Activated CD8-positive, alpha-beta T cell treated with anti-CD3 and anti-CD28 coated beads, Interleukin-2, amount 10 ng/mL, durations not matched to agents 7 days and 5 days (primary cell): ENCODE data around the gene SHB. TPM values are rescaled to one million over a fixed set of nuclear protein-coding genes. Genes with fewer than 3 reads are reported as not detected.
"Not testable (repeated sequence)": the region's sequence is repeated elsewhere in the genome, so short reads cannot be mapped to it uniquely, and the experiment has no call there.

Experiments used
- ATAC-seq: fragments of 150-1000 bp; cut with Tn5 transposase; one replicate; pipeline ENCODE4 v1.10.0; 2021; ENCODE audit warnings: moderate library complexity
- CTCF ChIA-PET: fragments of 350-600 bp; sonication (Branson Sonifier 250); formaldehyde crosslinking; loops from one replicate; lab custom pipeline; 2021; ENCODE audit warnings: antibody characterized with exemption; lab: Charles Lee
- POLR2A ChIA-PET: fragments of 350-600 bp; sonication (Branson Sonifier 250); formaldehyde crosslinking; loops from one replicate; lab custom pipeline; 2021; ENCODE audit warnings: antibody characterized with exemption; lab: Charles Lee
- DNase-seq: peaks from one replicate; pipeline ENCODE4 v3.0.0-alpha.2; 2020
- H3K27ac Mint-ChIP-seq: one replicate; pipeline ENCODE4 v1.8.0; 2021; ENCODE audit warnings: mild to moderate bottlenecking, mixed read lengths
- H3K27me3 Mint-ChIP-seq: one replicate; pipeline ENCODE4 v1.8.0; 2021; ENCODE audit warnings: low read depth, mixed read lengths
- H3K36me3 Mint-ChIP-seq: one replicate; pipeline ENCODE4 v1.8.0; 2021; ENCODE audit warnings: low read depth, mixed read lengths
- H3K4me1 Mint-ChIP-seq: one replicate; pipeline ENCODE4 v1.8.0; 2021; ENCODE audit warnings: low read depth, mixed read lengths
- H3K4me3 Mint-ChIP-seq: one replicate; pipeline ENCODE4 v1.8.0; 2021; ENCODE audit warnings: mild to moderate bottlenecking, mixed read lengths
- H3K9me3 Mint-ChIP-seq: one replicate; pipeline ENCODE4 v1.8.0; 2022; ENCODE audit warnings: mixed read lengths; ENCODE audit not compliant: insufficient read depth
- total RNA-seq, 2 experiments: library from RNA; stranded (reverse); gene quantifications; one replicate each; pipeline ENCODE4 v1.2.3, GENCODE V29; 2021

The SHB gene
- total RNA-seq, 2 experiments from 2014 or later = 0.57 to 0.58 TPM

DNA sequence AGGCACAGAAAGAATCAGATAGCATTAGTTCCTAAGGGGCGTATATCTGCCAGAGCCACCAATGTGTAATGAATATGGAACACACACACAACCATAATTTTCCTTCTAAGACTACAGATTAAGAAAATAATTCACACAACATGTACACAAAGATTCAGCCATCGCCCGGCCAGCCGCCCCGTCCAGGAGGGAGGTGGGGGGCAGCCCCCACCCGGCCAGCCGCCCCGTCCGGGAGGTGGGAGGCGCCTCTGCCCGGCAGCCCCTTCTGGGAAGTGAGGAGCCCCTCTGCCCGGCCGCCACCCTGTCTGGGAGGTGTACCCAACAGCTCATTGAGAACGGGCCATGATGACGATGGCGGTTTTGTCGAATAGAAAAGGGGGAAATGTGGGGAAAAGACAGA lies 178.0 kb downstream of the SHB start:
- POLR2A ChIA-PET = not testable (repeated sequence)

DNA sequence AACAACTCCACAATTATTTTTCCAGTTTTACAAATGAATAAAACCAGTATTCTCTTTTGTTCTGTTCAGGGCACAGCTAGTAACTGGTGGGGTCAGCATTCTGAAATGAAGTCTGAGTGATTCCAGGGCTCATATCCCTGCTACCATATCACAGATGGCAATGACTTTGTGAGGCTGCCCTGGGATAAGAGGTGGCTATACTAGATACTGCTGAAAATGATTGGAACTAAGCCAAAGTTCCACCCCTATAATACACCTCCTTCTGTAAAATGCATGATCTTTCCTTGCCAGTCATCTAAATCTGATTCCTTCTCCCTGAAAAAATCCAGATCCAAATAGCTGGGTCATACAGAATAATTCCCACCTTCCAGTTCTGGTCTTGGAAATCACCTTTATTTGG lies 179.5 kb downstream of the SHB start:
- H3K4me1 Mint-ChIP-seq = peaks cover 6% of the 10 kb centered on the region
- DNase-seq = no peak
- ChIA-PET CTCF (interaction anchor here (1.4 kb wide), 1 partner anchor 12 kb away, joined by 3 read pairs; no protein-coding TSS in a partner anchor), POLR2A (no interaction called here)
- H3K36me3 Mint-ChIP-seq = peaks cover 58% of the 10 kb centered on the region
- H3K27ac Mint-ChIP-seq = no peak overlapping the region
- no peaks in the 10 kb centered on the region for H3K27me3 Mint-ChIP-seq
- no peak for ATAC-seq
- H3K9me3 Mint-ChIP-seq = no peaks in the 10 kb centered on the region
- H3K4me3 Mint-ChIP-seq = no peak overlapping the region

More for the DNA sequence above, 178.0 kb downstream of the SHB start:
- DNase-seq, H3K9me3 Mint-ChIP-seq, CTCF ChIA-PET, H3K4me1 Mint-ChIP-seq, ATAC-seq, H3K4me3 Mint-ChIP-seq, H3K27ac Mint-ChIP-seq, H3K27me3 Mint-ChIP-seq: not testable (repeated sequence)
- peaks cover 56% of the 10 kb centered on the region for H3K36me3 Mint-ChIP-seq

DNA sequence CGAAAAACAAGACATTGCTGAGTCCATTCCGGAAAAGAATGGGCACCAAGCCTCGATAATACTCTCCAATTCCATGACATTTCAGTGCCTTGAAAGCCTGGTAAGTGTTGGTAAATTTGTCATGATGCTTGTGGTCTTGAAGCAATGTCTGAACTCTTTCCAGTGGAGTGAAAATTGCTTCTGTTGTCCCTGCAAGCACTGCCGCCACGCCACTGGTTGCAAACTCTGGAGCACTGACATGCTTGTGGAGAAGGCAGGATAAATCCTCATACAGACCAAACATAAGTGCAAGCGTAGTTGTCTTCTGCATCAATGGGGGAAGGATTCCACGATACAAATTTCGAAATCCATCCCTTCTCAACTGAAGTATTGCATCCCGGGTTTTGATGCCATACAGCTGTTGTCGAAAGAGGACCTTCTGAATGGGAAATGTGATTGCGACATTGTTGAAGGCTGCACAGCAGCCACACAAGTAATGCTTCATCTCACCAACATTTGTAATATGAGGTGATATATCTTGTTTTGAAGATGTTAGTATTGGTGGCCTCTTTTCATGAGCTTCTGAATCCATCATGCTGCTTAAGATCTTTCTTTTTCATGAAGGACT lies 180.9 kb downstream of the SHB start:
- CTCF ChIA-PET, H3K27ac Mint-ChIP-seq: not testable (repeated sequence)

DNA sequence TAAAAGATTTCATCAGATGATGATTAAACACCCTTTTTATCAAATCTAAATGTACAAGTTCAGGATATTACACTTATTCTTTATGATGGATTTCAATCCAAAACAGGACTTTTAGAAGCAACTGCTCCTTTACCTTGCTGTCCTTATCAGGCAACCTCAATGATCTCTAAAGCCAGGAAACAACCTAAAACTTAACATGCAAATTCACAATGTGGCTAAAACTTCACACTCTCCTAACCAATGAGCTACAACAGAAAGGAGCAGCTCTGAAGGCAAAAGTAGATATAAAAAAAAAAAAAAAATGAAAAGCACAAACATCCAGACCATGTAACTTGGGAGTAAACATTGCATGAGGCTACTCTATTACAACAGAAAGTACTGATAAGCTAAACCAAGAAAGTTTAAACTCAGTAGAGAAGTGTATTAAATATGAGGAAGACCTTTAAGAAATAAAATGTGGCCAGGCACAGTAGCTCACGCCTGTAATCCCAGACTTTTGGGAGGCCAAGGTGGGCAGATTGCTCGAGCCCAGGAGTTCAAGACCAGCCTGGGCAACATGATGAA lies 188.0 kb downstream of the SHB start:
- H3K36me3 Mint-ChIP-seq = peaks cover 38% of the 10 kb centered on the region
- ChIA-PET POLR2A (interaction anchor here (0.6 kb wide), 1 partner anchor 379 kb away, joined by 3 read pairs; no protein-coding TSS in a partner anchor), CTCF (no interaction called here)
- H3K27ac Mint-ChIP-seq = no peak overlapping the region
- ATAC-seq = no peak
- H3K9me3 Mint-ChIP-seq = no peaks in the 10 kb centered on the region
- DNase-seq = no peak
- peaks cover 8% of the 10 kb centered on the region for H3K4me1 Mint-ChIP-seq
- H3K27me3 Mint-ChIP-seq = no peaks in the 10 kb centered on the region
- no peak overlapping the region for H3K4me3 Mint-ChIP-seq

More for the DNA sequence above, 180.9 kb downstream of the SHB start:
- H3K4me3 Mint-ChIP-seq, POLR2A ChIA-PET, H3K4me1 Mint-ChIP-seq, DNase-seq, H3K9me3 Mint-ChIP-seq, ATAC-seq, H3K27me3 Mint-ChIP-seq: not testable (repeated sequence)
- H3K36me3 Mint-ChIP-seq = peaks cover 47% of the 10 kb centered on the region

DNA sequence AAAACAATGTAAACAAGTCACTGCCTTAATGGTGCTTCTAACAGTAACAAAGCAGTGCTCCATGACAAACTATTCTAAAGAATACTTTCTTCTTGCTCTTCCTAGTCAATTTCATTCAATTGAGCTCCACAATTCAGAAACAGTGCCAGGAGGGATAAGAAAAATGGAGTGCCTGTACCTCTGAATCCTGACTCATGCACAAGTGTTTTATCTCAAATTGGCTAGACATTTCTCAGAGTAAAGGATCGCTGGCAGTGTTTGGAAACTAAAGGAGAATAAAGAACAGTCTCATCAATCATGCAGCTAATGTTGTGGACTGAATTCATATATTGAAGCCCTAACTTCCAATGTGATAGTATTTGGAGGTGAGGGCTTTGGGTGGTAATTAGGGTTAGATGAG lies 192.7 kb downstream of the SHB start:
- no peak overlapping the region for H3K27ac Mint-ChIP-seq
- H3K27me3 Mint-ChIP-seq = no peaks in the 10 kb centered on the region
- no peak for ATAC-seq
- no peaks in the 10 kb centered on the region for H3K9me3 Mint-ChIP-seq
- H3K36me3 Mint-ChIP-seq = peaks cover 24% of the 10 kb centered on the region
- no peaks in the 10 kb centered on the region for H3K4me1 Mint-ChIP-seq
- no peak for DNase-seq
- H3K4me3 Mint-ChIP-seq = no peak overlapping the region
- CTCF ChIA-PET = no interaction called here
- POLR2A ChIA-PET = no interaction called here

DNA sequence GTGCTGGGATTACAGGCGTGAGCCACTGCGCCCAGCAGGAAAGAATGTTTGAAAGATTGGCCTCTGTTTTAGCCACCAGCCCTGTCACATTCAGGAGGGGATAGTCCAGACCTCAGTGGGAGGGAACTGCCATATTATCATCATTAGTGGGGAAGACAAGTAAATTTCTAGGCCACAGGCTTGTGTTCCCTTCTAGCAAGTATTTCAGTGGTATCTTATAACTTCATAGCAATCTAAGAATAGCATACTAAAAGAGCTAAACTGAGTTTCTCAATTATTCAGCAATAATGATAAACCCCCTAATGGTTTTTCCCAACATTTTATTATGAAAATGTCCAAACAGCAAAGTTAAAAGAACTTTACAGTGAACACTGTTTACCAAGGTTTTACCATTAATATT lies 195.1 kb downstream of the SHB start:
- H3K36me3 Mint-ChIP-seq = peaks cover 14% of the 10 kb centered on the region
- H3K9me3 Mint-ChIP-seq = no peaks in the 10 kb centered on the region
- ChIA-PET POLR2A (no interaction called here), CTCF (no interaction called here)
- no peak overlapping the region for H3K27ac Mint-ChIP-seq
- ATAC-seq (no peak), DNase-seq (no peak)
- no peaks in the 10 kb centered on the region for H3K4me1 Mint-ChIP-seq
- no peak overlapping the region for H3K4me3 Mint-ChIP-seq
- H3K27me3 Mint-ChIP-seq = no peaks in the 10 kb centered on the region

DNA sequence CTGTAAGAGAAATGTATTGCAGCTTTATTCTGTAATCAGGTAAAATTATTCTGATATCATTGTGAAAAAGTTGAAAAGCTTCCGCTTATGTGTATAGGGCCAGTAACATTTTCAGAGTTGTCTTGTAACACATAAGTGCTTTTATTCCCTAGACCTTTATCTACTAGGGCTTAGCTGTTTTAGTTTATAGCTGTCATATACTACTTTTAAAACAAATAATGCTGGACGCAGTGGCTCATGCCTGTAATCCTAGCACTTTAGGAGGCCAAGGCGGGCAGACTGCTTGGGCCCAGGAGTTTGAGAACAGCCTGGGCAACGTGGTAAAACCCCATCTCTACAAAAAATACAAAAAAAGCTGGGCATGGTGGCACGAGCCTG lies 198.2 kb downstream of the SHB start:
- Mint-ChIP-seq H3K36me3 (peaks cover 7% of the 10 kb centered on the region), H3K9me3 (peaks cover 4% of the 10 kb centered on the region), H3K27me3 (no peaks in the 10 kb centered on the region), H3K4me3 (no peak overlapping the region), H3K4me1 (no peaks in the 10 kb centered on the region), H3K27ac (no peak overlapping the region)
- ChIA-PET CTCF (interaction anchor here (1.0 kb wide), 1 partner anchor 121 kb away, joined by 3 read pairs; no protein-coding TSS in a partner anchor), POLR2A (interaction anchor here (0.6 kb wide), 2 partner anchors 86 to 586 kb away, joined by 3 read pairs; no protein-coding TSS in a partner anchor)
- DNase-seq (no peak), ATAC-seq (no peak)

DNA sequence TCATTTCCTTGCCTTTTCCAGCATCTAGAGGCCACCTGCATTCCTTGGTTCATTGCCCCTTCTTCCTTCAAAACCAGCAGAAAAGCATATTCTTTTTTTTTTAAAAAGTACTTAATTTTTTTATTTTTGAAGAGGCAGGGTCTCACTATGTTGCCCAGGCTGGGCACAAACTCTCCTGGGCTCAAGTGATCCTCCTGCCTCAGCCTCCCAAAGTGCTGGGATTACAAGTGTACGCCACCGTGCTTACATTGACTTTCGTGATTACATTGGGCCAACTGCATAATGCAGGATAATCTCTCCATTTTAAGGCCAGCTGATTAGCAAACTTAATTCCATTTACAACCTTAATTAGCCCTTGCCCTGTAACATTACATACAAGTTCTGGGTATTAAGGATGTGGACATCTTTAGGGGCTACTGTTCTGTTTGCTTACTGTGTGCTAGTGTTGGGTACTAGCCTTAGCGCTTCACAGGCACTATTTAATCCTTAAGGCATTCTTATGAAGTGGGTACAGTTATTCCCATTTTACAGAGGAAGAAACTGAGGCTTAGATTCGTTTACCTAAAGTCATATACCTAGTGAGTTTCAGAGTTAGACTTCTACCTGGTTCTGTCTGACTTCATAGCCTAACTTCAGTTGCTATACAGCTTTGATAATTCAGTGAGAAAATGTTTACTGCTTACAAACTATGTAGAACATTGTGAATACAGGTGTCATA lies 198.8 kb downstream of the SHB start:
- Mint-ChIP-seq H3K36me3 (peaks cover 7% of the 10 kb centered on the region), H3K4me3 (no peak overlapping the region), H3K9me3 (peaks cover 4% of the 10 kb centered on the region), H3K4me1 (no peaks in the 10 kb centered on the region), H3K27ac (no peak overlapping the region), H3K27me3 (no peaks in the 10 kb centered on the region)
- ATAC-seq (no peak), DNase-seq (no peak)
- ChIA-PET CTCF (interaction anchor here (1.0 kb wide), 1 partner anchor 120 kb away, joined by 3 read pairs; no protein-coding TSS in a partner anchor), POLR2A (interaction anchor here (0.6 kb wide), 2 partner anchors 86 to 586 kb away, joined by 3 read pairs; no protein-coding TSS in a partner anchor)

Other genes starting within 250 kb of the SHB start
- 10 to 100 TPM; 31.7 to 33.6 TPM for gene SLC25A51, start 165.1 kb downstream of the SHB start, total RNA-seq